GM21825 (cell line): Measurements from ENCODE around the gene NAALADL1.
"Not testable (repeated sequence)": the region's sequence is repeated elsewhere in the genome, so short reads cannot be mapped to it uniquely, and the experiment has no call there.

Experiments
- ATAC-seq: cut with Tn5 transposase; IDR thresholded peaks from one replicate; pipeline ENCODE4 v1.9.1; 2021; ENCODE audit warnings: mild to moderate bottlenecking, moderate library complexity; ENCODE audit not compliant: unreplicated experiment

NAALADL1 gene

DNA sequence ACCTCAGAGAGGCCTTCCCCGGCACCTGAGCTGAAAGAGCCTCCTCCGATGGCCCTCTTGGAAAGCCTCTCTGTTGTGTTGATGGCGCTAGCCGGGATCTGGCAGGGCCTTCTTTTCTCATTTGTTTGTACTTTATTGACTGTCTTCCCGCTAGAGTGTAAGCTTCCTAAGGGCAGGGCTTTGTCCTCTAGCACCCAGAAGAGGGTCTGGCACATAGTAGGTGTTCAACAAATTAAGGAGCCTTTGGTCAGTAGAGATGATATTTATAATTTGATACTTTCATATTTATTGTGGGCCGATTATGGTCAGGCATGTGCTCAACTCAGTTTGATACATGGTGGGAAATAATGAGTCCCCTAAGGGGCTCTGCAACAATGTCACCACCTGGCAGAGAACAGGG is 40.4 kb downstream of the NAALADL1 start:
- no peak for ATAC-seq

- no peak for ATAC-seq
Observed at GRCh38 chr11:65016705-65017104, 41.6 kb downstream of the NAALADL1 start.

DNA sequence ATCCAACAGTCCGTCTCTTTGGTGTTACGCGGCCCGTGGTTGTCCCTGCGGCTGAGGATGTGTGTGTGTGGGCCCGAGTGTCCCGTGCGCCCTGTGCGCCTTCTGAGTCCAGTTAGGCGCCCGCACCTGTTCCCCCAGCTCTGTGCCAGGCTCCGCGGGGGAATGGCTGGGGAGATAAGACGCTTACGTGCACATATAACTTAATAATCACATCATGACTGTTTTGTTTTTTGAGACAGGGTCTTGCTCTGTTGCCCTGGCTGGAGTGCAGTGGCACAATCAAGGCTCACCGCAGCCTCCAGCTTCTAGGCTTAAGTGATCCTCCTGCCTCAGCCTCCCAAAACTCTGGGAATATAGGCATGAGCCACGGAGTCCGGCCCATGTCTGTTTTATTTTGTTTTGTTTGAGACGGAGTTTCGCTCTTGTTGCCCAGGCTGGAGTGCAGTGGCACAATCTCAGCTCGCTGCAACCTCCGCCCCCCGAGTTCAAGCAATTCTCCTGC is 43.6 kb downstream of the NAALADL1 start:
- no peak for ATAC-seq

- peak; percentile 74 for ATAC-seq
Observed at GRCh38 chr11:65013888-65014725, 44.2 kb downstream of the NAALADL1 start, which contains the start of gene ARL2. Gene ARL2, plus strand, starts transcription at chr11:65014160. Its CDS starts 48 bp downstream, at chr11:65014208.

DNA sequence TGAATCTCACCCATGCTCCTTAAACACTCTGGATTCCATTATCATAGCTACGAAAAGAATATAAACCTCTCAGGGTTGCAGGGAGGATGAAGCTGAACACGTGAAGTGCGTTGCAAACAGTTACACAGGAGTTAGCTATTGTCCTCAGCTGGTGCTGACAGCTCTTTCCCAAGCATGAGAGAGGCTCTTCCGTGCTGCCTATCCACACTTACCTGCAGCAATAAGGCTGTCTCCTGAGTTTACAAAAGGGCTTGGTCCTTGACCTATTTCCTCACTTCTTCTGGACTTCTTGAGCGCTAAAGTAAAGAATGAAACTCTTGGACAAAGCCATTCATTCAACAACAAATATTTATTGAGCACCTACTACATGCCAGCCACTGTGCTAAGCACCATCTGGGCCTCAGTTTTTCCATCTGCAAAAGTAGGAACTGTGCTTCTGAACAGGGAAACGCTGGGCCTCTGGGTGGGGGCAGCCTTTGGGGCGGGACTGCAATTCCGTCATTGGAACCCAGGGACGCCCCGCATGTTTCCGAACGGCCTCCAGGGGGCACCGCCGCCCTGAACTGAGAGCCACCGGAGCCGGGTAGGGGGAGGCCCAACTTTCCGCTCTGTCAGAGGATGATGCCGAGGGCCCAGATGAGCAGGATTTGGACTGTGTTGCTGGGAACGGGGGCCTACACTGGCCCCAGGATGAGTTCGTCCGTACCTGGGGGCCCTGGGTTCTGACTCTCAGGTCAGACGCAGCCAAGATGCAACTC is 45.0 kb downstream of the NAALADL1 start:
- ATAC-seq = peak; percentile 64

- no peak for ATAC-seq
Observed at GRCh38 chr11:65008873-65009272, 49.5 kb downstream of the NAALADL1 start.

DNA sequence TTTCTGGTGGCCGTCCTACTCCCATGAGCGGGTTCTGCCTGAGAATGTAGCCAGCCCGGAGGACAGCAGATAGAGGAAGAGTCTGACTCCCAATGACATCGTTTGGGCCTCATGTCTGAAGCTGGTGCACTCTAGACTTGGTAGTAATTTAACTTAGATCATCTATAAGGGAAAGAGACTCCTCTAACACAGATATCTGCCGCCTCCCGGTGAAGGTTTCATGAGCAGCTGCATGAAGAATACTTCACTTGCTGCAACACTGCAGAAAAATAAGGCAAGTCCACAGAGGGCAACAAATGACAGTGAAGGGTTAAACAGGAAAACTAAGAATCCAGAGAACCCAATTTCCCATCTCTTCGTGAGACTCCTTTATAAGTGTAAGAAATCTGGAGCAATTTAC is 50.3 kb downstream of the NAALADL1 start:
- ATAC-seq = no peak

DNA sequence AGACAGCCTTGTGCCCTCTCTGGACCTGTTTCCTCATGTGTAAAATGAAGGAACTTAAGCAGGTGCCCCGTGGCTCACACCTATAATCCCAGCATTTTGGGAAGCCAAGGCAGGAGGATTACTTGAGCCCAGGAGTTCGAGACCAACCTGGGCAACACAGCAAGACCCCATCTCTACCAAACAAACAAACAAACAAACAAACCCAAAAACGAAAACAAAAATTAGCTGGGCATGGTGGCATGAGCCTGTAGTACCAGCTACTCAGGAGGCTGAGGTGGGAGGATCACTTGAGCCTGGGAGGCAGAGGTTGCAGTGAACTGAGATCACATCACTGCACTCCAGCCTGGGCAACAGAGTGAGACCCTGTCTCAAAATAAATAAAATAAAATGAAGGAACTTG is 54.4 kb downstream of the NAALADL1 start:
- not testable (repeated sequence) for ATAC-seq

- no peak for ATAC-seq
Observed at GRCh38 chr11:65003282-65003681, 55.1 kb downstream of the NAALADL1 start.

GRCh38 chr11:65002706-65003105 is 55.6 kb downstream of the NAALADL1 start:
- ATAC-seq = no peak

DNA sequence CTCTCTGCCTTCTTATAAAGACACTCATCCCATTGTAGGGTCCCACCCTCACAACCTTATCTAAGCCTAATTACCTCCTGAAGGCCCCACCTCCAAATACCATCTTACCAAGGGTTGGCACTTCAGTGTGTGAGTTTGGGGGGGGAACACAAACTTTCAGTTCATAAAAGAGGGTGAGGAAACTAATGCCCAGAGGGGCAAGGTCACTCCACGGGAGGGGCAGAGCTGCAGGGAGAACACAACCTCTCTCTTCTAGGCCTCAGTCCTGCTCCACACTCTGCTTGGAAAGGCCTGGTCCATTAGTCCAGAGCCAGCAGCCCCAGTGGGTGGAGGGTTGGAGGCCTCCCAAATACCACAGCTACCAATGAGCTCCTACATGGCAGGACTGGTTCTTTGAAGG is 58.9 kb downstream of the NAALADL1 start:
- no peak for ATAC-seq

- no peak for ATAC-seq
Observed at GRCh38 chr11:64998690-64999431, 59.5 kb downstream of the NAALADL1 start.

DNA sequence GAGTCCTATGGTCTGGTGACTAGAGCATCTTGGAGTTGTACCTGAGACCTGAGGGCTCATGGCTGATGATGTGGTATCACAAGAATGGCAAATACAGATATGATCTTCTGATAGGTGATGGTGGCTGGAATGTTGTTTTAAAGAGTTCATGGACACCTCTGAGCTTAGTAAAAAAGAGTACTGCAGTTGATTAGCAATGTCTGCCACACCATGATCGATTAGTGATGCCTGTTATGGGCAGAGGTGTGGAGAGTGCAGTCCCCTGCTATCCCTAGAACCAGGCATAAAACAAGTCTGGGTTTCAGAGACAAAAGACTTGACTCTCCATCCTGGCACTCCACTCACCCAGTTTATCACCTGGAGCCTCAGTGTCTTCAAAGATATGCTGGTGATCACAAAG is 60.2 kb downstream of the NAALADL1 start:
- no peak for ATAC-seq

DNA sequence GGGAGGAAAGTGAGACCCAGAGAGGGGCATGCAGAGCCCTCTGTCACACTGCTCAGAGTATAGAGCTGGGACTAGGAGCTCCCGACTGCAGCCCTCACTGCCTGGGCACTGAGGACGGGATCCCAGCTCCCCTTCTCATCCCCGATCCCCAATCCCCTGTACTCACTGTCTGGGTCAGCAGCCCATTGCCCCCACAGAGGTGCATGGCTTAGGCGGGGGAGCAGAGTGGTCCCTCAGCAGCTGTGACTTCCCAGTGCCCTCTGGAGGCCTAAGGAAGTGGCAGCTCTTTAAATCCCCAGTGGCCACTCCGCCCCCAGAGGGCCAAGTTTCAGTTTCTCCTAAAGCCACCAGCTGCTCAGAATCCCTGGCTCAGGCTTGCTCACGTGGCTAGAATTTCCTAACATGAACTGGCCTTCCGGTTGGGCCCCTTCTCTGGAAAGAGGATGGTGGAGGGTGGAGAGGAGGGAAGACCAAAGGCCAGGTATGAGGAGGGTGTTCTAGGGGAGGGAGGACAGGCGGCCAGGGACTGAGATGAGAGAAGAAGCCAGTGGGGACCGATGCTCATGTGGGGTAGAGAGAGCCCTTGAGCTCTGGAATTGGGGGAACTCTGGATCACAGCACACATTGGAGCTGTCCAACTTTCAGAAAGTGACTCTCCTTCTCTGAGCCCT is 61.5 kb downstream of the NAALADL1 start, which contains the start of gene BATF2:
TSS of gene BATF2 (minus strand) at position 262 of the 671 bp plus-strand sequence. CDS start at position 205, 57 bp downstream.
- no peak for ATAC-seq

GRCh38 chr11:64996327-64996709 is 62.0 kb downstream of the NAALADL1 start:
- no peak for ATAC-seq
